ENCODE measurements around the gene COL11A1. TPM values are rescaled to one million over a fixed set of nuclear protein-coding genes. Genes with fewer than 3 reads are reported as not detected.

COL11A1 gene
- total and polyA plus RNA-seq, 9 of the 15 experiments (the other 6 are each of a cell fraction or from before 2014, with no cell fraction given), result 0.07 TPM; not detected in 8

DNA sequence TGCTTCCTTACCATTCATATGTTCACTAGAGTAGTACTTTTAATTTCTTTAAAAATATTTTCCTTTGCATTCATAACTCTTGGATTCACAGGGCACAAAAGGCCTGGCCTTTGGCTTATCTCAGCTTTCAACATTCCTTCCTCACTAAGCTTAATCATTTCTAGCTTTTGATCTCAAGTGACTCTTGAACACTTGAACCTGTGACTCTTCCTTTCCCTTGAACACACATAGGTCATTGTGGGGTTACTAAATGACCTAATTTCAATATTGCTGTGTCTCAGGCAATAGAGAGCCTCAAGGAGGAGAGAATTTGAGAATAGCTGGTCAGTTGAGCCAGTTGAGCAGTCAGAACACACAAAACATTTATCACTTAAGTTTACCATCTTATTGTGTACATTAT lies 49.9 kb downstream of the COL11A1 start:
- Histone ChIP-seq H3K27ac (ENCODE audit: extremely low read depth, low read depth, low read length) (no peak overlapping the region), H3K4me2 (ENCODE audit: insufficient read depth, low read length) (no peak overlapping the region), H3K79me2 (ENCODE audit: control insufficient read depth, insufficient read depth, low read length) (no peaks in the 10 kb centered on the region), H3K27me3 (ENCODE audit: control insufficient read depth in 2 of 2, insufficient read depth in 2 of 2, low read length in 2 of 2) (no peaks in the 10 kb centered on the region), H2AFZ (ENCODE audit: low read depth, low read length) (no peak overlapping the region), H3K9me3 (replicated peaks; ENCODE audit: control insufficient read depth, insufficient read depth, low read depth, low read length) (no peaks in the 10 kb centered on the region), H3K4me3 (no peak overlapping the region), H3K9me1 (ENCODE audit: control insufficient read depth, insufficient read depth, low read length) (no peaks in the 10 kb centered on the region), H4K20me1 (replicated peaks; ENCODE audit: control insufficient read depth, insufficient read depth, low read length) (no peaks in the 10 kb centered on the region), H3K36me3 (ENCODE audit: control insufficient read depth, insufficient read depth, low read length) (no peaks in the 10 kb centered on the region), H3K4me1 (replicated peaks in 1 of 2; ENCODE audit: control insufficient read depth in 2 of 2, insufficient read depth in 2 of 2, low read length in 2 of 2) (no peaks in the 10 kb centered on the region), H3K9ac (ENCODE audit: insufficient read depth in 1 of 2, low read depth in 2 of 2, low read length in 2 of 2) (no peak overlapping the region)
- TF ChIP-seq ZNF551 (CRISPR knock-in tag; IDR thresholded peaks at IDR 0.05), result no peak
- no peak for TF ChIP-seq THRAP3 (IDR thresholded peaks at IDR 0.05; ENCODE audit: borderline replicate concordance)
- no peak for TF ChIP-seq TAL1 (IDR thresholded peaks at IDR 0.05)
- TF ChIP-seq HNRNPLL (IDR thresholded peaks at IDR 0.05; ENCODE audit: low read depth, low read length, poor library complexity, severe bottlenecking), result no peak
- TF ChIP-seq ETS1 (conservative IDR thresholded peaks at IDR 0.05; ENCODE audit: control insufficient read depth, low read depth, low read length), result no peak
- no peak for TF ChIP-seq CHD2 (IDR thresholded peaks at IDR 0.05; ENCODE audit: low read depth, low read length)
- intact Hi-C loops (cut with micrococcal nuclease) (no loop called here), in situ Hi-C loops (cut with MboI) (no loop called here)
- DNase-seq (ENCODE audit: extremely low read depth in 1 of 4, low spot score in 3 of 4) (no peak), ATAC-seq (no peak), FAIRE-seq (no peak)
- CTCF ChIA-PET (ENCODE audit: low intra/inter-chr PET ratio), result no interaction called here
- BruUV-seq (replicated peaks), result no TSS peak
- POLR2A ChIA-PET, result no interaction called here

DNA sequence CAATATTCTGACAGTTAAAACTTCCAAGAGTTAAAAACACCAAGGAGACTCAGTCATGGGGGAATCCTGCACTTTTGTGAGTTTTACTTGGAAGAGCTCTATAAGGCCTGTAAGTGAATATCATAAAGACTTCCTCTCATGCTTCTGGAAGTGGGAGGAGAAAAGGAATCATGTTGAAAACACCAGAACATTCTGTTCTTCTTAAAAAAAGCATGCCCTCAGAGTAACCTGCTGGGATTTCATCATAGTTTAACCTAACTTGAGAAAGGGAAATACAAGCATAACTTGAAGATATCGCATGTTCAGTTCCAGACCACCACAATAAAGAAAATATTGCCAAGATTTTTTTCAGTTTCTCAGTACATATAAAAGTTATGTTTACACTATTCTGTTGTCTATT lies 51.9 kb downstream of the COL11A1 start:
- Histone ChIP-seq H3K4me2 (ENCODE audit: insufficient read depth, low read length) (no peak overlapping the region), H3K4me3 (no peak overlapping the region), H3K9me1 (ENCODE audit: control insufficient read depth, insufficient read depth, low read length) (no peaks in the 10 kb centered on the region), H3K9me3 (replicated peaks; ENCODE audit: control insufficient read depth, insufficient read depth, low read depth, low read length) (no peaks in the 10 kb centered on the region; the same call in 1 of the 2 replicates), H3K27ac (ENCODE audit: extremely low read depth, low read depth, low read length) (no peak overlapping the region), H2AFZ (ENCODE audit: low read depth, low read length) (no peak overlapping the region), H3K9ac (ENCODE audit: insufficient read depth in 1 of 2, low read depth in 2 of 2, low read length in 2 of 2) (no peak overlapping the region), H4K20me1 (replicated peaks; ENCODE audit: control insufficient read depth, insufficient read depth, low read length) (no peaks in the 10 kb centered on the region), H3K79me2 (ENCODE audit: control insufficient read depth, insufficient read depth, low read length) (no peaks in the 10 kb centered on the region), H3K36me3 (ENCODE audit: control insufficient read depth, insufficient read depth, low read length) (no peaks in the 10 kb centered on the region), H3K4me1 (replicated peaks in 1 of 2; ENCODE audit: control insufficient read depth in 2 of 2, insufficient read depth in 2 of 2, low read length in 2 of 2) (no peaks in the 10 kb centered on the region), H3K27me3 (ENCODE audit: control insufficient read depth in 2 of 2, insufficient read depth in 2 of 2, low read length in 2 of 2) (no peaks in the 10 kb centered on the region)
- CTCF ChIA-PET (ENCODE audit: low intra/inter-chr PET ratio), result no interaction called here
- in situ Hi-C loops (cut with MboI) (no loop called here), intact Hi-C loops (cut with micrococcal nuclease) (no loop called here)
- POLR2A ChIA-PET, result no interaction called here
- ATAC-seq (no peak), DNase-seq (ENCODE audit: extremely low read depth in 1 of 4, low spot score in 3 of 4) (no peak), FAIRE-seq (no peak)
- no TSS peak for BruUV-seq (replicated peaks)
- 0% methylated on average over 1 of the region's 1 CpG for WGBS (ENCODE audit: insufficient coverage, low coverage, missing lambda C conversion rate)
- TF ChIP-seq SMAD3 (CRISPR knock-in tag; conservative IDR thresholded peaks at IDR 0.05) (no peak), TRIM28 (IDR thresholded peaks at IDR 0.05) (no peak), ATF2 (CRISPR knock-in tag; IDR thresholded peaks at IDR 0.05) (no peak)
- TF ChIP-seq, protein P1, sequence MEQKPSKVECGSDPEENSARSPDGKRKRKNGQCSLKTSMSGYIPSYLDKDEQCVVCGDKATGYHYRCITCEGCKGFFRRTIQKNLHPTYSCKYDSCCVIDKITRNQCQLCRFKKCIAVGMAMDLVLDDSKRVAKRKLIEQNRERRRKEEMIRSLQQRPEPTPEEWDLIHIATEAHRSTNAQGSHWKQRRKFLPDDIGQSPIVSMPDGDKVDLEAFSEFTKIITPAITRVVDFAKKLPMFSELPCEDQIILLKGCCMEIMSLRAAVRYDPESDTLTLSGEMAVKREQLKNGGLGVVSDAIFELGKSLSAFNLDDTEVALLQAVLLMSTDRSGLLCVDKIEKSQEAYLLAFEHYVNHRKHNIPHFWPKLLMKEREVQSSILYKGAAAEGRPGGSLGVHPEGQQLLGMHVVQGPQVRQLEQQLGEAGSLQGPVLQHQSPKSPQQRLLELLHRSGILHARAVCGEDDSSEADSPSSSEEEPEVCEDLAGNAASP (IDR thresholded peaks at IDR 0.05), result no peak
